Skeletal muscle satellite cell (primary cell): ENCODE data around the gene KATNAL2.
A peak's percentile ranks its signal among the peaks of the same experiment; 100 is the strongest.

ENCODE experiments used
- H3K27me3 ChIP-seq: 2 replicates; pipeline ENCODE4 v1.7.0; 2013; ENCODE audit warnings: low read length; ENCODE audit not compliant: control insufficient read depth, insufficient read depth
- H3K36me3 ChIP-seq: 2 replicates; pipeline ENCODE4 v1.7.0; 2013; ENCODE audit warnings: mild to moderate bottlenecking, control low read depth, low read length; ENCODE audit not compliant: insufficient read depth
- H3K4me1 ChIP-seq: 2 replicates; pipeline ENCODE4 v1.7.0; 2013; ENCODE audit warnings: low read length; ENCODE audit not compliant: control insufficient read depth, insufficient read depth
- H3K4me2 ChIP-seq: 2 replicates; pipeline ENCODE4 v1.7.0; 2013; ENCODE audit warnings: mild to moderate bottlenecking, low read length
- H3K4me3 ChIP-seq: 2 replicates; pipeline ENCODE4 v1.7.0; 2013; ENCODE audit warnings: low read length
- H3K9ac ChIP-seq: 2 replicates; pipeline ENCODE4 v1.7.0; 2013; ENCODE audit warnings: mild to moderate bottlenecking, low read depth, low read length, moderate library complexity
- H3K9me3 ChIP-seq: replicated peaks from 2 replicates; pipeline ENCODE4 v1.7.0; 2013; ENCODE audit warnings: mild to moderate bottlenecking, control low read depth, low read length

The KATNAL2 gene

DNA sequence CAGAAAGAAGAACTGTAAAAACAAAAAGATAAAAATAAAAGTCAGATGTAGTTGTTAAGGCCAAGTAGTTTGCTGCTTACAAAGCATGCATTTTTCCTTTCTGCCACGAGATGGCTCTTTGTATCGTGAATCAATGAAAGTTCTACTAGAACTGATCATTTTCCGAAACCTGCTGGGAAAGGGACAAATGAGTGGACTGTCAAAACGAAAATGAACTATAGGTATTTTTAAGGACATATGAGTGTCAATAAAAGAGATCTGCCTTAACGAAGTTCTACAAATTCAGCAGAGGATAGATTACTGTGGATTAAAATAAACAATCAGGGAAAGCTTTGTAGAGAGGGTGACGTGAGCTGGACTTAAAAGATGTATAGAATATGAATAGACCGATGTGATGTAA lies 133.1 kb downstream of the KATNAL2 start:
- H3K27me3 ChIP-seq: no peaks in the 10 kb centered on the region
- H3K9ac ChIP-seq: no peak overlapping the region
- no peaks in the 10 kb centered on the region for H3K36me3 ChIP-seq
- no peak overlapping the region for H3K4me2 ChIP-seq
- H3K4me3 ChIP-seq: no peak overlapping the region
- no peaks in the 10 kb centered on the region for H3K4me1 ChIP-seq
- no peaks in the 10 kb centered on the region for H3K9me3 ChIP-seq

GRCh38 chr18:47054369-47054768 lies 137.0 kb downstream of the KATNAL2 start:
- Histone ChIP-seq H3K9me3 (no peaks in the 10 kb centered on the region), H3K4me3 (no peak overlapping the region), H3K36me3 (no peaks in the 10 kb centered on the region), H3K4me2 (no peak overlapping the region), H3K4me1 (no peaks in the 10 kb centered on the region), H3K9ac (no peak overlapping the region), H3K27me3 (no peaks in the 10 kb centered on the region)

- Histone ChIP-seq H3K4me2 (no peak overlapping the region), H3K4me1 (no peaks in the 10 kb centered on the region), H3K36me3 (no peaks in the 10 kb centered on the region), H3K27me3 (no peaks in the 10 kb centered on the region), H3K9ac (no peak overlapping the region), H3K9me3 (no peaks in the 10 kb centered on the region), H3K4me3 (no peak overlapping the region)
Measured at GRCh38 chr18:47062471-47062870, 145.1 kb downstream of the KATNAL2 start.

- Histone ChIP-seq H3K9me3 (no peaks in the 10 kb centered on the region), H3K9ac (no peak overlapping the region), H3K4me1 (no peaks in the 10 kb centered on the region), H3K4me2 (no peak overlapping the region), H3K4me3 (no peak overlapping the region), H3K36me3 (no peaks in the 10 kb centered on the region), H3K27me3 (no peaks in the 10 kb centered on the region)
Measured at GRCh38 chr18:47063096-47063495, 145.7 kb downstream of the KATNAL2 start.

GRCh38 chr18:47067648-47068047 lies 150.2 kb downstream of the KATNAL2 start:
- H3K4me3 ChIP-seq: no peak overlapping the region
- no peaks in the 10 kb centered on the region for H3K4me1 ChIP-seq
- no peaks in the 10 kb centered on the region for H3K27me3 ChIP-seq
- H3K9me3 ChIP-seq: no peaks in the 10 kb centered on the region
- H3K36me3 ChIP-seq: no peaks in the 10 kb centered on the region
- no peak overlapping the region for H3K9ac ChIP-seq
- no peak overlapping the region for H3K4me2 ChIP-seq

GRCh38 chr18:47075098-47075883 lies 157.9 kb downstream of the KATNAL2 start:
- Histone ChIP-seq H3K9me3 (no peaks in the 10 kb centered on the region), H3K27me3 (no peaks in the 10 kb centered on the region), H3K4me1 (peaks cover 8% of the 10 kb centered on the region), H3K4me2 (peak overlapping the region; percentile 22), H3K4me3 (no peak overlapping the region), H3K36me3 (no peaks in the 10 kb centered on the region), H3K9ac (no peak overlapping the region)

DNA sequence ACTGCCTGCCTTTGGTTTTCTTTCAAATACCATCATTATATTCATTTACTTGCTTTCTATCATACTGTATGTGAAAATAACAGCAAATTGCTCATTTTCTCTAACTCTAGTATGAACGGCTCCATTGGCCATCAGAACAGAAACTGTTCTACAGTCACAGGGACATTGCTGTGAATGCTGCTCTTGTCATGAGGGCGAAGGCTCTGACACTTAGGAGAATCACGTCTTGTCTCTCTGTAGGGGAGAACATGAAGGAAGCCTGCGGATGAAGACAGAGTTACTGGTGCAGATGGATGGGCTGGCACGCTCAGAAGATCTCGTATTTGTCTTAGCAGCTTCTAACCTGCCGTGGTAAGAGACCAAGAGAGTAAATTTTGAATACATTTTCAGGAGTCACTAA lies 159.7 kb downstream of the KATNAL2 start:
- H3K4me3 ChIP-seq: no peak overlapping the region
- no peaks in the 10 kb centered on the region for H3K36me3 ChIP-seq
- H3K9me3 ChIP-seq: no peaks in the 10 kb centered on the region
- H3K27me3 ChIP-seq: no peaks in the 10 kb centered on the region
- no peak overlapping the region for H3K9ac ChIP-seq
- no peak overlapping the region for H3K4me2 ChIP-seq
- H3K4me1 ChIP-seq: peaks cover 8% of the 10 kb centered on the region

- H3K36me3 ChIP-seq: no peaks in the 10 kb centered on the region
- no peaks in the 10 kb centered on the region for H3K27me3 ChIP-seq
- H3K9me3 ChIP-seq: no peaks in the 10 kb centered on the region
- H3K4me1 ChIP-seq: no peaks in the 10 kb centered on the region
- no peak overlapping the region for H3K9ac ChIP-seq
- H3K4me3 ChIP-seq: no peak overlapping the region
- H3K4me2 ChIP-seq: no peak overlapping the region
Measured at GRCh38 chr18:47080872-47081271, 163.5 kb downstream of the KATNAL2 start.

DNA sequence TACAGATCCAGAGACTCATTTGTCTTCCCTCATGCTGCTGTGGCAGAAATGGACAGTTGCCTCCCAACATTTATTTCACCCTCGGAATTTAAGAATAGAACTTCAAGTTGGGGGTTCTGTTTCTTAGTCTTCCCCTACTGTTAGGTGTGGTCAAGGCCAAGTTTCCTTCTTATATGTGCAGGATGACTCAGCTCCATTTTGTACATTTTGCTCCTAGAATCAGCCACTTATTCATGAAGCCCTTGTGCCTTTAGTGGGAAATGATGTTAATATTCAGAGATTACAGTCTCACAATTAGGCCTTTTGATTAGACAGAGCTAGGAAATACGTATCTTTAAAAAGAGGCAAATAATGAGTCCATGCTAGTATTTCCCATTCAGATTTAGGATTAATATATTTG lies 164.2 kb downstream of the KATNAL2 start:
- no peak overlapping the region for H3K4me3 ChIP-seq
- no peaks in the 10 kb centered on the region for H3K4me1 ChIP-seq
- H3K27me3 ChIP-seq: no peaks in the 10 kb centered on the region
- no peaks in the 10 kb centered on the region for H3K36me3 ChIP-seq
- H3K4me2 ChIP-seq: no peak overlapping the region
- H3K9ac ChIP-seq: no peak overlapping the region
- no peaks in the 10 kb centered on the region for H3K9me3 ChIP-seq

GRCh38 chr18:47087676-47088075 lies 170.3 kb downstream of the KATNAL2 start:
- no peaks in the 10 kb centered on the region for H3K36me3 ChIP-seq
- H3K4me2 ChIP-seq: no peak overlapping the region
- no peaks in the 10 kb centered on the region for H3K4me1 ChIP-seq
- no peak overlapping the region for H3K9ac ChIP-seq
- no peak overlapping the region for H3K4me3 ChIP-seq
- no peaks in the 10 kb centered on the region for H3K9me3 ChIP-seq
- H3K27me3 ChIP-seq: no peaks in the 10 kb centered on the region

- no peaks in the 10 kb centered on the region for H3K36me3 ChIP-seq
- no peak overlapping the region for H3K9ac ChIP-seq
- no peak overlapping the region for H3K4me3 ChIP-seq
- no peaks in the 10 kb centered on the region for H3K4me1 ChIP-seq
- H3K27me3 ChIP-seq: no peaks in the 10 kb centered on the region
- H3K4me2 ChIP-seq: no peak overlapping the region
- H3K9me3 ChIP-seq: no peaks in the 10 kb centered on the region
Measured at GRCh38 chr18:47095810-47096209, 178.4 kb downstream of the KATNAL2 start.

DNA sequence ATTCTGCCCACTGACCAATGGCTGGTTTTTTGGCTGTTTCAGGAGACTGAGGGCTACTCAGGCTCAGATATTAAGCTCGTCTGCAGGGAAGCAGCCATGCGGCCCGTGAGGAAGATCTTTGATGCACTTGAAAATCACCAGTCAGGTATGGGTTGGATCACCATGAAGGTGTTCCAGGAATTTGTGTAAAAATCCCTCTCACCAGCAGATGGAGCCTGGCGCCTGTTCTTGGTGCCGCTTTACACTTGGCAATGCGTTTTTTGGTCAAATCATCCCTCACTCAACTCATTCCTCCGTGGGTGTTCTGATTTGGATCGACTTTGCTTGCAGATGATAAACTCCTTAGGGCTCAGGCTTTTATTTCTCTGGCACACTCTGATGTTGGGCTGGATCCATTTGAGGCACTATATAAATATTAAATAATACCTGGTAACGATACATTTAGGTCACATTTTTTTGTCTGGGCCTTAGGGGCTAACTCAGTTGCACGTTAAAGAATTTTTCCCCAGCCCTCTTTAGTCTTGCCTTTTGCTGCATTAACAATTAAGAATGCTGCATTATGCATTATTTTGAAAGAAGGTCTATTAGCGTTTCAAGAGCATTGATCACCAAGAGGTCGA lies 182.9 kb downstream of the KATNAL2 start:
- Histone ChIP-seq H3K9ac (no peak overlapping the region), H3K4me2 (no peak overlapping the region), H3K36me3 (peaks cover 3% of the 10 kb centered on the region), H3K4me3 (no peak overlapping the region), H3K4me1 (no peaks in the 10 kb centered on the region), H3K9me3 (no peaks in the 10 kb centered on the region), H3K27me3 (no peaks in the 10 kb centered on the region)
